H1 (cell line): ENCODE measurements around the gene KAZALD1. TPM values are rescaled to one million over a fixed set of nuclear protein-coding genes. Genes with fewer than 3 reads are reported as not detected.

ENCODE experiments used
- CTCF ChIA-PET: fragments of 300-600 bp; sonication (Branson Sonifier 250); formaldehyde crosslinking; loops from one replicate; lab custom pipeline; 2021; ENCODE audit not compliant: partially characterized antibody; lab: Charles Lee
- POLR2A ChIA-PET: fragments of 300-600 bp; sonication (Branson Sonifier 250); formaldehyde crosslinking; loops from one replicate; lab custom pipeline; 2021; ENCODE audit warnings: inconsistent platforms; ENCODE audit not compliant: partially characterized antibody; lab: Charles Lee
- DNase-seq, 2 experiments: peaks; one replicate each; pipeline versions ENCODE4 v3.0.0 to v3.0.0-alpha.2; 2010 to 2022; ENCODE audit warnings: low spot score in 2 of 2, low read depth in 1 of 2, mixed read lengths in 1 of 2
- FAIRE-seq: peaks from 2 replicates; lab custom pipeline; 2011; peaks lifted over from hg19 to GRCh38; lab: Jason Lieb, UNC
- H2AFZ ChIP-seq: 2 replicates; pipeline ENCODE4 v1.8.1; 2012; ENCODE audit warnings: low read length, inconsistent platforms
- H2AK5ac ChIP-seq: 2 replicates; pipeline ENCODE4 v1.6.1; 2013; ENCODE audit warnings: low read depth, low read length
- H2BK120ac ChIP-seq: replicated peaks from 2 replicates; pipeline ENCODE3; 2013; ENCODE audit warnings: low read depth, low read length, inconsistent platforms
- H2BK12ac ChIP-seq: 2 replicates; pipeline ENCODE4 v1.6.1; 2013; ENCODE audit warnings: low read depth, low read length
- H2BK15ac ChIP-seq: 2 replicates; pipeline ENCODE4 v1.6.1; 2013; ENCODE audit warnings: low read length
- H2BK20ac ChIP-seq: 2 replicates; pipeline ENCODE4 v1.6.1; 2013; ENCODE audit warnings: low read length
- H2BK5ac ChIP-seq: 2 replicates; pipeline ENCODE4 v1.6.1; 2013; ENCODE audit warnings: low read depth, low read length
- H3K14ac ChIP-seq: 2 replicates; pipeline ENCODE4 v1.6.1; 2013; ENCODE audit warnings: inconsistent platforms; ENCODE audit not compliant: insufficient read length
- H3K18ac ChIP-seq: 2 replicates; pipeline ENCODE4 v1.6.1; 2013; ENCODE audit warnings: low read length; ENCODE audit errors: extremely low read depth
- H3K23ac ChIP-seq: 2 replicates; pipeline ENCODE4 v1.6.1; 2013; ENCODE audit warnings: inconsistent platforms; ENCODE audit not compliant: insufficient read length
- H3K23me2 ChIP-seq: 2 replicates; pipeline ENCODE4 v1.6.1; 2013; ENCODE audit warnings: low read depth, low read length
- H3K27ac ChIP-seq: 2 replicates; pipeline ENCODE4 v1.6.1; 2011; ENCODE audit warnings: low read depth, low read length, inconsistent platforms
- H3K27me3 ChIP-seq, 4 experiments: replicated peaks in 1 of 4; 1 replicate in 1 of 4; 2 replicates in 3 of 4; pipeline versions ENCODE4 v1.6.1 to v1.8.1; 2011 to 2013; ENCODE audit warnings: low read length in 3 of 4, mild to moderate bottlenecking in 3 of 4, inconsistent platforms in 2 of 4, mixed read lengths in 2 of 4, moderate library complexity in 1 of 4; ENCODE audit not compliant: control insufficient read depth in 3 of 4, insufficient read depth in 3 of 4; ENCODE audit errors: extremely low read depth in 1 of 4
- H3K36me3 ChIP-seq, 4 experiments: 2 replicates each; pipeline versions ENCODE4 v1.6.1 to v1.8.1; 2011 to 2013; ENCODE audit warnings: mild to moderate bottlenecking in 4 of 4, low read length in 3 of 4, moderate library complexity in 2 of 4, control low read depth in 1 of 4, inconsistent platforms in 1 of 4; ENCODE audit not compliant: insufficient read depth in 4 of 4, control insufficient read depth in 2 of 4
- H3K4ac ChIP-seq: replicated peaks from 2 replicates; pipeline ENCODE3; 2013; ENCODE audit warnings: low read length, low read depth, mixed read lengths, inconsistent platforms; ENCODE audit not compliant: insufficient read length
- H3K4me1 ChIP-seq, 4 experiments: replicated peaks in 1 of 4; 1 replicate in 1 of 4; 2 replicates in 3 of 4; pipeline versions ENCODE4 v1.6.1 to v1.8.1; 2011 to 2013; ENCODE audit warnings: low read length in 3 of 4, inconsistent platforms in 2 of 4, mixed read lengths in 1 of 4; ENCODE audit not compliant: insufficient read depth in 4 of 4, control insufficient read depth in 3 of 4
- H3K4me2 ChIP-seq, 2 experiments: 2 replicates each; pipeline versions ENCODE4 v1.6.1 to v1.8.1; 2011 to 2013; ENCODE audit warnings: low read depth in 2 of 2, low read length in 2 of 2, control low read depth in 1 of 2, inconsistent platforms in 1 of 2, mild to moderate bottlenecking in 1 of 2; ENCODE audit not compliant: insufficient read depth in 1 of 2
- H3K4me3 ChIP-seq, 4 experiments: fragments of 200-600, 300-600 bp in 1 of 4; sonication (generic), shearing (Covaris generic), sonication (Bioruptor Twin) in 1 of 4; 2 replicates each; pipeline versions ENCODE4 v1.5.1 to v1.8.1; 2011 to 2016; ENCODE audit warnings: low read length in 4 of 4, low read depth in 3 of 4, control low read depth in 2 of 4, inconsistent platforms in 2 of 4, mild to moderate bottlenecking in 2 of 4, mixed read lengths in 1 of 4, moderate library complexity in 1 of 4; ENCODE audit not compliant: insufficient read depth in 2 of 4; ENCODE audit errors: extremely low read depth in 1 of 4
- H3K56ac ChIP-seq: replicated peaks from 2 replicates; pipeline ENCODE3; 2013; ENCODE audit warnings: low read depth, mild to moderate bottlenecking, mixed read lengths, low read length, inconsistent platforms; ENCODE audit not compliant: insufficient read length
- H3K79me1 ChIP-seq: 2 replicates; pipeline ENCODE4 v1.6.1; 2013; ENCODE audit warnings: low read depth, low read length, control low read depth
- H3K79me2 ChIP-seq, 2 experiments: 2 replicates each; pipeline versions ENCODE4 v1.6.1 to v1.8.1; 2012 to 2013; ENCODE audit warnings: low read length in 2 of 2, mild to moderate bottlenecking in 2 of 2, inconsistent platforms in 1 of 2; ENCODE audit not compliant: insufficient read depth in 2 of 2, control insufficient read depth in 1 of 2
- H3K9ac ChIP-seq, 4 experiments: replicated peaks in 1 of 4; 1 replicate in 1 of 4; 2 replicates in 3 of 4; pipeline versions ENCODE4 v1.6.1 to v1.8.1; 2011 to 2013; ENCODE audit warnings: low read depth in 3 of 4, low read length in 3 of 4, control low read depth in 2 of 4, mild to moderate bottlenecking in 2 of 4, moderate library complexity in 2 of 4, inconsistent platforms in 1 of 4; ENCODE audit errors: extremely low read depth in 1 of 4
- H3K9me3 ChIP-seq, 2 experiments: 2 replicates each; pipeline versions ENCODE4 v1.6.1 to v1.8.1; 2012 to 2013; ENCODE audit warnings: mild to moderate bottlenecking in 2 of 2, moderate library complexity in 2 of 2, control low read depth in 1 of 2, inconsistent platforms in 1 of 2, low read depth in 1 of 2, low read length in 1 of 2, mixed read lengths in 1 of 2; ENCODE audit not compliant: insufficient read depth in 2 of 2
- H4K20me1 ChIP-seq, 2 experiments: replicated peaks in 1 of 2; 2 replicates each; pipeline versions ENCODE3 to v1.8.1; 2011 to 2013; ENCODE audit warnings: inconsistent platforms in 2 of 2, low read length in 2 of 2, mild to moderate bottlenecking in 1 of 2; ENCODE audit not compliant: insufficient read depth in 2 of 2, control insufficient read depth in 1 of 2
- H4K5ac ChIP-seq: 2 replicates; pipeline ENCODE4 v1.6.1; 2013; ENCODE audit warnings: low read length, low read depth, mixed read lengths, inconsistent platforms; ENCODE audit not compliant: insufficient read length
- H4K8ac ChIP-seq: 2 replicates; pipeline ENCODE4 v1.8.0; 2013; ENCODE audit warnings: mild to moderate bottlenecking, moderate library complexity, low read length, inconsistent platforms; ENCODE audit not compliant: insufficient read depth; ENCODE audit errors: extremely low read depth
- H4K91ac ChIP-seq: replicated peaks from 2 replicates; pipeline ENCODE3; 2013; ENCODE audit warnings: low read length, mixed read lengths, inconsistent platforms; ENCODE audit not compliant: insufficient read length
- TBP ChIP-seq: IDR thresholded peaks from 2 replicates; pipeline ENCODE4 v1.6.1; 2011; ENCODE audit warnings: low read depth, low read length, improper control_type of control experiment
- WGBS, 2 experiments: shearing (Covaris generic) in 1 of 2; methylation state at CpG; one replicate each; pipeline versions ENCODE4 v1.1.6 to v1.1.7; 2013 to 2015; ENCODE audit warnings: low lambda C conversion rate in 2 of 2, mixed read lengths in 2 of 2, inconsistent platforms in 1 of 2, low coverage in 1 of 2, missing lambda C conversion rate in 1 of 2; ENCODE audit not compliant: insufficient replicate concordance in 2 of 2, insufficient coverage in 1 of 2, insufficient read length in 1 of 2; ENCODE audit errors: extremely low coverage in 1 of 2, missing lambda C conversion rate in 1 of 2; 5-methylcytosine and 5-hydroxymethylcytosine counted together
- polyA plus RNA-seq, 7 experiments: library from polyadenylated mRNA; depleted of rRNA in 3 of 7; stranded (reverse) in 5 of 7; unstranded in 2 of 7; fragments of >200 nt in 5 of 7; fragments of 200-250 nt in 2 of 7; gene quantifications; 1 replicate in 5 of 7; 2 replicates in 1 of 7; 4 replicates in 1 of 7; pipeline versions ENCODE4 v1.2.1 to v1.2.3, GENCODE V29; 2011 to 2013; ENCODE audit warnings: missing spikeins in 2 of 7, mixed read lengths in 2 of 7
- total RNA-seq: library from RNA; stranded (reverse); fragmentation: NEBNext Ultra II Directional; extraction: Animal tissue kit (Norgen Biotek cat#: 25700); gene quantifications from 2 replicates; pipeline ENCODE4 v1.2.1, GENCODE V29; 2021
- TF ChIP-seq, protein P1 (sequence below): IDR thresholded peaks from 2 replicates; pipeline ENCODE4 v1.6.1; 2011; ENCODE audit warnings: low read depth, mild to moderate bottlenecking, low read length; ENCODE audit not compliant: insufficient read depth

The KAZALD1 gene
- total and polyA plus RNA-seq, 2 of the 8 experiments (the other 6 are each of a cell fraction or from before 2014, with no cell fraction given) = 0.65 to 1.9 TPM

DNA sequence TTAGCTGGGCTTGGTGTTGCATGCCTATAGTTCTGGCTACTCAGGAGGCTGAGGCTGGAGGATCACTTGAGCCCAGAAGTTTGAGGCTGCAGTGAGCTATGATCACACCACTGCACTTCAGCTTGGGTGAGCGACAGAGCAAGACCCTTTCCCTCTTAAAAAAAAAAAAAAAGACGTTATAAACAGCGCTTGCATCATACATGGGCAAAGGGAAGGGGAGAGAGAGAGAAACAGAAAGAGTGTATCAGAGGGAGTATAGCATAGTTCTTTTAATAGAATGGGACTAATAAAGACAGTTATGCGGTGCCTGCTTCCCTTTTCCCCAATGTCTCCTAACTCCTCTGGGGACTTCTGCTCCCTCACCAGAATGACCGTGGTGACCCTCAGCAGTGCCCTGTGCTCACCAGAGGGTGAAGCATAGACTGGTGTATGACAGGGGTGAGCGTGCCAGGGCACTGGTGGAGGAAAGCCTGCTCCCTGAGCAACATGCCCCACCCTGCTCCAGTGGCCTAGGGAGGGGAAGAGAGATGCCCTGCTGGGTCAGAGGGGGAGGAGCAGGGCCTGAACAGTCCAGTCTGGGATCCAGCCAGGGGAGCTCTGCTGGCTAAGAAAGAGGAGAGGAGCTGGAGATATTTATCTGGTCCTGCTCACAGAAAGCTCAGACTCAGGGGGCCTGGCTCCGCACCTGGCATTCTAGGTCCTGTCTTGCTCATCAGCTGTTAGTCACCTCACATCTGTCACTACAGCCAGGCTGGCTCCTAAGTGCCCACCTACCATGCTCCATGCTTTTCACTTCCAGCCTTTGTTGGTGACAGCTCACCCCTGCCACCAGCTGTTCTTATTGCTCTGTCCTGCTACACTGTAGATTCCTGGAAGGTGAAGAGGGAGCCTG is 33.1 kb upstream of the KAZALD1 start:
- peaks cover 1 to 31% (median 26%) of the 10 kb centered on the region in 4 experiments for H3K27me3 ChIP-seq
- H3K18ac ChIP-seq = no peak overlapping the region
- no peak overlapping the region for H2BK120ac ChIP-seq
- no peak overlapping the region for H3K27ac ChIP-seq
- H3K4ac ChIP-seq = peak overlapping the region; percentile 46
- no peak overlapping the region for H2BK20ac ChIP-seq
- no peak overlapping the region for H4K5ac ChIP-seq
- no peak overlapping the region for H2BK5ac ChIP-seq
- peak overlapping the region; percentile 39; the same call in 1 of the 2 replicates for H2BK12ac ChIP-seq
- no peak overlapping the region for H2BK15ac ChIP-seq
- peak overlapping the region in 1 of 2 experiments; percentile 91; a peak in 1 of 4 replicates for H3K4me2 ChIP-seq
- DNase-seq (no peak), FAIRE-seq (no peak)
- no peak overlapping the region for H3K56ac ChIP-seq
- no peak overlapping the region for H3K23ac ChIP-seq
- H3K36me3 ChIP-seq = no peaks in the 10 kb centered on the region
- peaks cover 0 to 26% (median 21%) of the 10 kb centered on the region in 4 experiments; a peak in 6 of 7 replicates for H3K4me1 ChIP-seq
- H3K9ac ChIP-seq = no peak overlapping the region
- 90% methylated on average over 6 of the region's 7 CpGs; no CpG with 5 or more reads in 1 of the 2 experiments for WGBS, 2 experiments
- ChIA-PET POLR2A (interaction anchor here (0.7 to 3.5 kb wide), 4 partner anchors 10 to 32 kb away, joined by 3 to 24 read pairs (median 3); partner anchors contain the start of gene LZTS2), CTCF (interaction anchor here (0.6 to 51.8 kb wide), 17 partner anchors 11 to 553 kb away, joined by 3 to 2176 read pairs (median 5); partner anchors contain the start of genes KAZALD1 and LZTS2)
- no peak overlapping the region for H2AK5ac ChIP-seq
- peaks cover 17% of the 10 kb centered on the region for H3K23me2 ChIP-seq
- H3K4me3 ChIP-seq = no peak overlapping the region; a peak in 1 of 8 replicates
- no peaks in the 10 kb centered on the region for H3K9me3 ChIP-seq
- H4K8ac ChIP-seq = no peak overlapping the region
- H3K79me1 ChIP-seq = no peaks in the 10 kb centered on the region; the same call in 1 of the 2 replicates
- no peak overlapping the region for H4K91ac ChIP-seq
- peaks cover 0 to 3% of the 10 kb centered on the region in 2 experiments for H4K20me1 ChIP-seq
- no peak overlapping the region for H3K14ac ChIP-seq
- no peak overlapping the region for H2AFZ ChIP-seq
- H3K79me2 ChIP-seq = no peaks in the 10 kb centered on the region
- TF ChIP-seq, protein P1, sequence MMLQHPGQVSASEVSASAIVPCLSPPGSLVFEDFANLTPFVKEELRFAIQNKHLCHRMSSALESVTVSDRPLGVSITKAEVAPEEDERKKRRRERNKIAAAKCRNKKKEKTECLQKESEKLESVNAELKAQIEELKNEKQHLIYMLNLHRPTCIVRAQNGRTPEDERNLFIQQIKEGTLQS = no peak
- TF ChIP-seq TBP = no peak
